WTC11 (cell line): Measurements from ENCODE around the gene ZBTB7C. TPM values are rescaled to one million over a fixed set of nuclear protein-coding genes. Genes with fewer than 3 reads are reported as not detected.

ENCODE experiments used
- ATAC-seq: fragments of 200-7000 bp; cut with Tn5 transposase; 2 replicates; pipeline ENCODE4 v1.10.0; 2021; ENCODE audit warnings: mild to moderate bottlenecking, moderate library complexity
- CTCF ChIA-PET: fragments of 300-600 bp; sonication (Branson Sonifier 250); formaldehyde crosslinking; loops from one replicate; lab custom pipeline; 2021; ENCODE audit warnings: antibody characterized with exemption; lab: Charles Lee
- POLR2A ChIA-PET: fragments of 350-600 bp; sonication (Branson Sonifier 250); formaldehyde crosslinking; loops from one replicate; lab custom pipeline; 2021; ENCODE audit warnings: antibody characterized with exemption; lab: Charles Lee
- DNase-seq: peaks from one replicate; pipeline ENCODE4 v3.0.0; 2021; ENCODE audit warnings: low spot score
- H3K27ac Mint-ChIP-seq: 2 replicates; pipeline ENCODE4 v1.8.0; 2021; ENCODE audit warnings: mixed read lengths
- H3K27me3 Mint-ChIP-seq: 2 replicates; pipeline ENCODE4 v1.8.0; 2021; ENCODE audit warnings: low read depth, mild to moderate bottlenecking, moderate library complexity, mixed read lengths
- H3K36me3 Mint-ChIP-seq: 2 replicates; pipeline ENCODE4 v1.8.0; 2021; ENCODE audit warnings: mixed read lengths
- H3K4me1 Mint-ChIP-seq: 2 replicates; pipeline ENCODE4 v1.8.0; 2022; ENCODE audit warnings: mixed read lengths
- H3K4me3 Mint-ChIP-seq: 2 replicates; pipeline ENCODE4 v1.8.0; 2021; ENCODE audit warnings: mild to moderate bottlenecking, moderate library complexity, mixed read lengths
- H3K9me3 Mint-ChIP-seq: 2 replicates; pipeline ENCODE4 v1.8.0; 2021; ENCODE audit warnings: mixed read lengths
- CDX4 ChIP-seq: fragments of 250-450 bp; sonication (Bioruptor Pico); IDR thresholded peaks from 2 replicates; pipeline ENCODE4 v1.9.0; 2021; ENCODE audit warnings: moderate library complexity, mild to moderate bottlenecking, inconsistent platforms, borderline replicate concordance
- CREM ChIP-seq: sonication (generic); formaldehyde crosslinking; IDR thresholded peaks from 2 replicates; pipeline ENCODE4 v1.8.1; 2022; ENCODE audit warnings: mild to moderate bottlenecking, missing genetic modification reagents, moderate library complexity
- ERG ChIP-seq: fragments of 250-450 bp; sonication (Bioruptor Pico); IDR thresholded peaks from 2 replicates; pipeline ENCODE4 v1.8.0; 2021; ENCODE audit warnings: mild to moderate bottlenecking
- FOXP1 ChIP-seq: sonication (generic); formaldehyde crosslinking; IDR thresholded peaks from 2 replicates; pipeline ENCODE4 v1.8.0; 2022; ENCODE audit warnings: missing genetic modification reagents, mild to moderate bottlenecking, moderate library complexity, borderline replicate concordance
- GTF2I ChIP-seq: fragments of 250-450 bp; sonication (Bioruptor Pico); conservative IDR thresholded peaks from 2 replicates; pipeline ENCODE4 v1.4.0; 2021; ENCODE audit warnings: mild to moderate bottlenecking
- IRF2 ChIP-seq: sonication (generic); formaldehyde crosslinking; IDR thresholded peaks from 2 replicates; pipeline ENCODE4 v1.8.0; 2022; ENCODE audit warnings: low read depth, missing genetic modification reagents, borderline replicate concordance
- KAT7 ChIP-seq: sonication (generic); formaldehyde crosslinking; IDR thresholded peaks from 2 replicates; pipeline ENCODE4 v1.8.1; 2023; ENCODE audit warnings: missing genetic modification reagents, mild to moderate bottlenecking, borderline replicate concordance
- MAX ChIP-seq: sonication (generic); formaldehyde crosslinking; IDR thresholded peaks from 2 replicates; pipeline ENCODE4 v1.8.0; 2022; ENCODE audit warnings: mild to moderate bottlenecking, missing genetic modification reagents
- NR3C1 ChIP-seq: sonication (generic); formaldehyde crosslinking; conservative IDR thresholded peaks from 2 replicates; pipeline ENCODE4 v1.8.1; 2023; ENCODE audit warnings: low read depth, mild to moderate bottlenecking, missing genetic modification reagents
- PRDM15 ChIP-seq: sonication (generic); formaldehyde crosslinking; IDR thresholded peaks from 2 replicates; pipeline ENCODE4 v1.8.0; 2022; ENCODE audit warnings: missing genetic modification reagents
- TEAD1 ChIP-seq: sonication (generic); formaldehyde crosslinking; IDR thresholded peaks from 2 replicates; pipeline ENCODE4 v1.8.0; 2022; ENCODE audit warnings: mild to moderate bottlenecking, missing genetic modification reagents
- ZBTB21 ChIP-seq: sonication (generic); formaldehyde crosslinking; IDR thresholded peaks from 2 replicates; pipeline ENCODE4 v1.8.1; 2023; ENCODE audit warnings: mild to moderate bottlenecking, missing genetic modification reagents, borderline replicate concordance
- ZNF219 ChIP-seq: sonication (generic); formaldehyde crosslinking; IDR thresholded peaks from 2 replicates; pipeline ENCODE4 v1.8.0; 2023; ENCODE audit warnings: missing genetic modification reagents, mild to moderate bottlenecking, borderline replicate concordance
- ZNF423 ChIP-seq: fragments of 250-450 bp; sonication (Bioruptor Pico); IDR thresholded peaks from 2 replicates; pipeline ENCODE4 v2.1.2; 2022; ENCODE audit warnings: mild to moderate bottlenecking, moderate library complexity
- total RNA-seq: library from RNA; stranded (reverse); gene quantifications from 3 replicates; pipeline ENCODE4 v1.2.3, GENCODE V29; 2021
- TF ChIP-seq, protein P1 (sequence below): sonication (generic); formaldehyde crosslinking; IDR thresholded peaks from 2 replicates; pipeline ENCODE4 v1.8.1; 2023; ENCODE audit warnings: mild to moderate bottlenecking, missing genetic modification reagents, moderate library complexity
- TF ChIP-seq, protein P2 (sequence below): sonication (generic); formaldehyde crosslinking; IDR thresholded peaks from 2 replicates; pipeline ENCODE4 v1.8.1; 2022; ENCODE audit warnings: mild to moderate bottlenecking, moderate library complexity, missing genetic modification reagents
- TF ChIP-seq, protein P3 (sequence below): sonication (generic); formaldehyde crosslinking; IDR thresholded peaks from 2 replicates; pipeline ENCODE4 v1.8.1; 2022; ENCODE audit warnings: missing genetic modification reagents, borderline replicate concordance

ZBTB7C gene
- total RNA-seq, 1 experiment from 2014 or later, result 0.48 TPM

- TF ChIP-seq CREM (CRISPR knock-in tag), result no peak
- no peak for TF ChIP-seq GTF2I
- TF ChIP-seq CDX4 (CRISPR knock-in tag), result no peak
- no peak for TF ChIP-seq PRDM15 (CRISPR knock-in tag)
- TF ChIP-seq IRF2 (CRISPR knock-in tag), result no peak
These were observed 209.8 kb downstream of the ZBTB7C start (continued) for GRCh38 chr18:48199399-48199798.

DNA sequence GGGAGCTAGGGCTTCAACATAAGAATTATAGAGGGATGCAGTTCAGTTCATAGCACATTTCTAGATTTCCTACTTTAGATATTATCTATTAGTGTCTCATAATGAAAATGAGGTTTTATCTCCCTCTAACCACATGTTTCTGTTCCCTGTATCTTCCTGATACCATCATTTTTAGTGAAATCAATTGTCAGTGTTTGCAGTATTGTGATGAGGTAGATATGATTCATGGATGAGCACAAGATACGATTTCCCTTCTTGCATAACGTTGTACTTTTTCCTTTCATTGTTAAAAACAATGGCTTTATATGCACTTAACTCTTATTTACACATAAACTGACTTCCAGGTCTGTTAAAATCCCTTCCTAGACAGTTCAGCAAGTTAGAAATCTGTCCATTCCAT lies 211.4 kb downstream of the ZBTB7C start:
- H3K9me3 Mint-ChIP-seq, result peaks cover 14% of the 10 kb centered on the region
- TF ChIP-seq NR3C1 (CRISPR knock-in tag) (no peak), KAT7 (CRISPR knock-in tag) (no peak), ZNF219 (CRISPR knock-in tag) (no peak), ERG (no peak), ZBTB21 (CRISPR knock-in tag) (no peak), MAX (CRISPR knock-in tag) (no peak), FOXP1 (CRISPR knock-in tag) (no peak), ZNF423 (CRISPR knock-in tag) (no peak), TEAD1 (CRISPR knock-in tag) (no peak)
- TF ChIP-seq, protein P1, sequence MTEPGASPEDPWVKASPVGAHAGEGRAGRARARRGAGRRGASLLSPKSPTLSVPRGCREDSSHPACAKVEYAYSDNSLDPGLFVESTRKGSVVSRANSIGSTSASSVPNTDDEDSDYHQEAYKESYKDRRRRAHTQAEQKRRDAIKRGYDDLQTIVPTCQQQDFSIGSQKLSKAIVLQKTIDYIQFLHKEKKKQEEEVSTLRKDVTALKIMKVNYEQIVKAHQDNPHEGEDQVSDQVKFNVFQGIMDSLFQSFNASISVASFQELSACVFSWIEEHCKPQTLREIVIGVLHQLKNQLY (CRISPR knock-in tag), result no peak
- TF ChIP-seq, protein P2, sequence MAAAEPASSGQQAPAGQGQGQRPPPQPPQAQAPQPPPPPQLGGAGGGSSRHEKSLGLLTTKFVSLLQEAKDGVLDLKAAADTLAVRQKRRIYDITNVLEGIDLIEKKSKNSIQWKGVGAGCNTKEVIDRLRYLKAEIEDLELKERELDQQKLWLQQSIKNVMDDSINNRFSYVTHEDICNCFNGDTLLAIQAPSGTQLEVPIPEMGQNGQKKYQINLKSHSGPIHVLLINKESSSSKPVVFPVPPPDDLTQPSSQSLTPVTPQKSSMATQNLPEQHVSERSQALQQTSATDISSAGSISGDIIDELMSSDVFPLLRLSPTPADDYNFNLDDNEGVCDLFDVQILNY (CRISPR knock-in tag), result no peak
- TF ChIP-seq, protein P3, sequence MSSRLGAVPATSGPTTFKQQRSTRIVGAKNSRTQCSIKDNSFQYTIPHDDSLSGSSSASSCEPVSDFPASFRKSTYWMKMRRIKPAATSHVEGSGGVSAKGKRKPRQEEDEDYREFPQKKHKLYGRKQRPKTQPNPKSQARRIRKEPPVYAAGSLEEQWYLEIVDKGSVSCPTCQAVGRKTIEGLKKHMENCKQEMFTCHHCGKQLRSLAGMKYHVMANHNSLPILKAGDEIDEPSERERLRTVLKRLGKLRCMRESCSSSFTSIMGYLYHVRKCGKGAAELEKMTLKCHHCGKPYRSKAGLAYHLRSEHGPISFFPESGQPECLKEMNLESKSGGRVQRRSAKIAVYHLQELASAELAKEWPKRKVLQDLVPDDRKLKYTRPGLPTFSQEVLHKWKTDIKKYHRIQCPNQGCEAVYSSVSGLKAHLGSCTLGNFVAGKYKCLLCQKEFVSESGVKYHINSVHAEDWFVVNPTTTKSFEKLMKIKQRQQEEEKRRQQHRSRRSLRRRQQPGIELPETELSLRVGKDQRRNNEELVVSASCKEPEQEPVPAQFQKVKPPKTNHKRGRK (CRISPR knock-in tag), result no peak
- POLR2A ChIA-PET, result no interaction called here
- H3K36me3 Mint-ChIP-seq, result no peaks in the 10 kb centered on the region
- no peak overlapping the region for H3K27ac Mint-ChIP-seq
- 0 out of 2 replicates have a peak, but pooled peaks cover 4% of the 10 kb centered on the region for H3K4me1 Mint-ChIP-seq
- DNase-seq, result no peak
- ATAC-seq, result no peak
- no peak overlapping the region for H3K4me3 Mint-ChIP-seq
- H3K27me3 Mint-ChIP-seq, result peaks cover 3% of the 10 kb centered on the region
- CTCF ChIA-PET, result interaction anchor here (1.4 kb wide), 1 partner anchor 248 kb away, joined by 5 read pairs; no protein-coding TSS in a partner anchor
